Tibial artery (tissue), 4 donors: Measurements from ENCODE around the gene LCN12.

ENCODE experiments used
- DNase-seq, 2 donors: peaks; one replicate each; pipeline ENCODE4 v3.0.0-alpha.2; 2019
- H3K27ac ChIP-seq, 2 donors: fragments of 200-600 bp; sonication (generic) in 1 of 2; 1 replicate in 1 of 2; 2 replicates in 1 of 2; pipeline ENCODE4 v1.5.1; 2018 to 2019; ENCODE audit warnings: mild to moderate bottlenecking in 1 of 2
- H3K27me3 ChIP-seq, 2 donors: fragments of 200-600 bp; sonication (generic) in 1 of 2; one replicate each; pipeline versions ENCODE4 v1.5.1 to v1.6.0; 2016 to 2019
- H3K36me3 ChIP-seq, 3 donors: fragments of 200-600 bp; sonication (generic) in 2 of 3; one replicate each; pipeline ENCODE4 v1.5.1; 2016 to 2019; ENCODE audit warnings: mild to moderate bottlenecking in 2 of 3
- H3K4me1 ChIP-seq, 4 donors: fragments of 200-600 bp; sonication (generic) in 2 of 4; 1 replicate in 3 of 4; 2 replicates in 1 of 4; pipeline ENCODE4 v1.5.1; 2016 to 2019
- H3K4me3 ChIP-seq, 2 donors: fragments of 200-600 bp; sonication (generic) in 1 of 2; 1 replicate in 1 of 2; 2 replicates in 1 of 2; pipeline ENCODE4 v1.5.1; 2018 to 2019; ENCODE audit warnings: mild to moderate bottlenecking in 2 of 2
- H3K9me3 ChIP-seq, 3 donors: fragments of 200-600 bp; sonication (generic) in 1 of 3; one replicate each; pipeline ENCODE4 v1.5.1; 2016 to 2019
- CTCF ChIP-seq, 2 experiments: fragments of 200-600 bp in 1 of 2; fragments of 450-650 bp in 1 of 2; IDR thresholded peaks; one replicate each; pipeline ENCODE4 v1.5.1; 2017 to 2019; ENCODE audit warnings: antibody characterized with exemption in 2 of 2, mild to moderate bottlenecking in 1 of 2, moderate library complexity in 1 of 2
- intact Hi-C: fragments of 100-400 bp; cut with DNase I; formaldehyde crosslinking; loops from one replicate; pipeline ENCODE4 v1.15.0; 2023; ENCODE audit warnings: low total_unique reads

LCN12 gene

DNA sequence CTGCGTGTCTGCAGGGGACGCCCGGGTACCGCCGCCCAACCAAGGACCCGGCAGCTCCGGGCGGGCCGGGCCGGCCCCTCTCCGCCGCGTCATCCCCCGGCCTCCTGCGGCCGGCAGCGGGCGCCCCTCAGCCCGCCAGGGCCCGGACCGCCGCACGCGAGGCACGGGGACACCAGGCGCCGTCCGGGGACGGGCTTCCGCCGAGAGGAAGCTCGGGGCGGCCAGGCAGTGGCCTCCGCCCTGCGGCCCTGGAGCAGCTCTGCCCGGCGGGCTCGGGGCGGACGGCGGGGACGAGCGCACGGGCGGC, 7.9 kb upstream of the LCN12 start:
- Histone ChIP-seq H3K27ac (peak overlapping the region; percentile 88 to 91), H3K36me3 (peaks cover 31 to 47% (median 39%) of the 10 kb centered on the region in 3 donors), H3K27me3 (no peaks in the 10 kb centered on the region), H3K4me3 (peak overlapping the region; percentile 82 to 83), H3K9me3 (no peaks in the 10 kb centered on the region), H3K4me1 (peaks cover 0 to 54% (median 47%) of the 10 kb centered on the region in 4 donors)
- no peak for TF ChIP-seq CTCF (IDR thresholded peaks at IDR 0.05)
- intact Hi-C loops = loop anchor here (2.0 to 5.0 kb wide), 3 partner anchors 57 to 152 kb away; partner anchors contain the start of genes PHPT1, TMEM141 and TRAF2
- DNase-seq = no peak

DNA sequence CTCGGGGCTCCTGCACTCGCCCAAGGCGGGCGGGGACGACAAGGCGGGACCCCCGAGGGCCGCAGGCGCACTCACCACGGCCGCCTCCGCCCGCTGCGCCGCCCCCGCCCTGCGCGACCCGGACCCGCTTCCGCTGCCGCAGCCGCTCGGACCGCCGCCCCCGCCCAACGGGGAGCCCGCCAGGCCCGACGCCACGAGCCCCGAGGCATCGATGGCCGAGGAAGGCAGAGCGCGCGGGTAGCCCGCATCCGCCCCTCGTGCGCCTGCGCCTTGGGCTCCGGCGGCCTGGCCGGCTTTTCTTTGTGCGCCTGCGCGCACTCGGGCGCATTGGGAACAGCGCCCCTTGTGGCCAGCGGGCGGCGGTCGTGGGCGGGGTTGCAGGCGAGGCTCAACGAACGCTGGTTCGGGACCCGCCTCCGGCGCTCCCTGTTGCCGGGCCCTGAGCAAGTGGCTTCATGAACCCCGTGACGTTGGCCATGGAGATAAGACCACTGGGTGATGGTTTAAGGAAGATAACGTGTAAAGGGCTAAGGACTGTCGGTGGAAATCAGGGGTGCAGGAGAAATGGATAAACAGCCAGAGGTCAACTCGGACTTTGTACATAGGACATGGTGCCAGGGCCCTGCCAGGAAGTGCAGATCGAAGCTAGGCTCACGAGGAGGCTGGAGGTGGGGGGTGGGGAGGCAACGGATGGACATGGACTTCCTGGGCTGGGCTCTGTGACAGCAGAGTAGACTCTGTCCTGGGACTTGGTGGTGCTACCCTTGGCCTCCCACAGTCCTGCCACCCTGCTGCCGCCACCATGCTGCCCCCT, 7.3 kb upstream of the LCN12 start, which contains the start of the genes C8G and FBXW5:
C8G (plus strand) TSS at position 725 of the 814 bp plus-strand sequence; CDS start at position 803, 78 bp downstream.
FBXW5 (minus strand) TSS at position 220 of the 814 bp plus-strand sequence. CDS start 655 bp downstream, outside the sequence.
- H3K4me1 ChIP-seq = peaks cover 0 to 58% (median 47%) of the 10 kb centered on the region in 4 donors
- intact Hi-C loops = loop anchor here (2.0 to 5.0 kb wide), 3 partner anchors 57 to 152 kb away; partner anchors contain the start of genes PHPT1, TMEM141 and TRAF2

DNA sequence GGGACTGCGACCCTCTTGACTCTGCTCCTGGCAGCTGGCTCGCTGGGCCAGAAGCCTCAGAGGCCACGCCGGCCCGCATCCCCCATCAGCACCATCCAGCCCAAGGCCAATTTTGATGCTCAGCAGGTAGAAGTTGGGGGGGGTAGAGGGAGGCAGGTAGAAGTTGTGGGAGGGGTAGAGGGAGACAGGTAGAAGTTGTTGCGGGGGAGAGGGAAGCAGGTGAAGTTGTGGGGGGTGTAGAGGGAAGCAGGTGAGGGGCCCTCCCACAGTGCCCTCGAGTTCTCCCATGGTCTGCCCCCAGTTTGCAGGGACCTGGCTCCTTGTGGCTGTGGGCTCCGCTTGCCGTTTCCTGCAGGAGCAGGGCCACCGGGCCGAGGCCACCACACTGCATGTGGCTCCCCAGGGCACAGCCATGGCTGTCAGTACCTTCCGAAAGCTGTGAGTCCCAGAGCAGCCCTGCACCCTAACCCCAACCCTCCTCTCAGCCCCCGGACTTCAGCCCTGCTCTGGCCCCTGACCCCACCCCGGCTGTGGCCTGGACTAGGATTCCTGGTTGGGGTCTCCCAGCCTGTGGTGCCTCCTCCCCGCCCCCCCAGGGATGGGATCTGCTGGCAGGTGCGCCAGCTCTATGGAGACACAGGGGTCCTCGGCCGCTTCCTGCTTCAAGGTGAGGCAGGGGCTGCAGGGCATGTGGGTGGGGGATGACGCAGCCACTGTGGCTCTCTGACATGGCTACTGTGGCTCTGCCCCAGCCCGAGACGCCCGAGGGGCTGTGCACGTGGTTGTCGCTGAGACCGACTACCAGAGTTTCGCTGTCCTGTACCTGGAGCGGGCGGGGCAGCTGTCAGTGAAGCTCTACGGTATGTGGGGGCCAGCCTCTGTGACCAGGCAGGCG, 6.5 kb upstream of the LCN12 start:
- intact Hi-C loops = loop anchor here (2.0 kb wide), 1 partner anchor 97 kb away; the partner anchor contains the start of gene PHPT1
- DNase-seq = no peak
- peaks cover 0 to 58% (median 45%) of the 10 kb centered on the region in 4 donors for H3K4me1 ChIP-seq
- no peak overlapping the region for H3K27ac ChIP-seq
- peaks cover 27 to 33% (median 27%) of the 10 kb centered on the region in 3 donors for H3K36me3 ChIP-seq
- no peaks in the 10 kb centered on the region for H3K27me3 ChIP-seq
- no peak overlapping the region for H3K4me3 ChIP-seq
- no peak for TF ChIP-seq CTCF (IDR thresholded peaks at IDR 0.05)
- no peaks in the 10 kb centered on the region for H3K9me3 ChIP-seq

More for the DNA sequence above, 7.3 kb upstream of the LCN12 start, which contains the start of the genes C8G and FBXW5:
- peak; percentile 98 for TF ChIP-seq CTCF (IDR thresholded peaks at IDR 0.05)
- peak within 1 kb of the TSS; percentile 88 to 91 for H3K27ac ChIP-seq
- H3K4me3 ChIP-seq = peak within 1 kb of the TSS; percentile 82 to 83
- H3K9me3 ChIP-seq = no peaks in the 10 kb centered on the region
- peak; percentile 91 to 97 for DNase-seq
- H3K27me3 ChIP-seq = no peaks in the 10 kb centered on the region
- peaks cover 31 to 41% (median 34%) of the 10 kb centered on the region in 3 donors for H3K36me3 ChIP-seq

DNA sequence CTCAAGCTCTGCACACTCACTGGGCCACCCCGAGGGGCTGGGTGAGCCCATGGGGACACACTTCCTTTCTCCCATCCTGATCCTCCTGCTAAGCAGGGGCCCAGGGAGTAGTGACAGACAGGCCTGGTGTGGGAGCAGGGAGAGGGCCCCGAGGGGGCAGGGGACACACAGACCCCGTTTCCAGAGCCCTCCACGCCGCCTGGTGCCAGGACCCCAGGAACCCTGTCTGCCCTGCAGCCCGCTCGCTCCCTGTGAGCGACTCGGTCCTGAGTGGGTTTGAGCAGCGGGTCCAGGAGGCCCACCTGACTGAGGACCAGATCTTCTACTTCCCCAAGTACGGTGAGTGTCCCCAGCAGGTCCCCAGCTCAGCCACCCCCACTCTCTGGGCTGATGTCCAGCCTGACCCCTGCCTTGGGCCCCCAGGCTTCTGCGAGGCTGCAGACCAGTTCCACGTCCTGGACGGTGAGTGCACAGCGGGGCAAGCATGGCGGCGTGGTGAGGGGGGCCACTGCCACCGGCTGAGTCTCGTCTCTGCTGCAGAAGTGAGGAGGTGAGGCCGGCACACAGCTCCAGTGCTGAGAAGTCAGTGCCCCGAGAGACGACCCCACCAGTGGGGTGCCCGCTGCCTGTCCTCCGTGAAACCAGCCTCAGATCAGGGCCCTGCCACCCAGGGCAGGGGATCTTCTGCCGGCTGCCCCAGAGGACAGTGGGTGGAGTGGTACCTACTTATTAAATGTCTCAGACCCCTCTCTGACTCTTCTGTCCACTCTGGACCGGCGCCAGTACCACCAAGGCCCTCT, 5.6 kb upstream of the LCN12 start:
- peak overlapping the region in 1 of 2 donors; percentile 22 for H3K27ac ChIP-seq
- no peaks in the 10 kb centered on the region for H3K9me3 ChIP-seq
- no peak overlapping the region for H3K4me3 ChIP-seq
- H3K36me3 ChIP-seq = peaks cover 18 to 24% (median 19%) of the 10 kb centered on the region in 3 donors
- intact Hi-C loops = no loop called here
- H3K27me3 ChIP-seq = no peaks in the 10 kb centered on the region
- no peak for TF ChIP-seq CTCF (IDR thresholded peaks at IDR 0.05)
- DNase-seq = no peak
- H3K4me1 ChIP-seq = peaks cover 0 to 60% (median 44%) of the 10 kb centered on the region in 4 donors
